Left ventricle myocardium inferior (tissue), 1 donor: ENCODE results near the gene PLD6. TPM values are rescaled to one million over a fixed set of nuclear protein-coding genes. Genes with fewer than 3 reads are reported as not detected.
A peak's percentile ranks its signal among the peaks of the same experiment; 100 is the strongest.
"Not testable (repeated sequence)": the region's sequence is repeated elsewhere in the genome, so short reads cannot be mapped to it uniquely, and the experiment has no call there.

Experiments
- DNase-seq: peaks from one replicate; pipeline ENCODE4 v3.0.0-alpha.2; 2020
- H3K27ac ChIP-seq: fragments of 200-600 bp; replicated peaks from 2 replicates; pipeline ENCODE4 v1.8.0; 2021
- H3K27me3 ChIP-seq: fragments of 200-600 bp; 2 replicates; pipeline ENCODE4 v1.8.0; 2021; ENCODE audit warnings: low read depth
- H3K36me3 ChIP-seq: fragments of 200-600 bp; 2 replicates; pipeline ENCODE4 v1.8.0; 2021
- H3K4me1 ChIP-seq: fragments of 200-600 bp; 2 replicates; pipeline ENCODE4 v1.8.0; 2021
- H3K4me3 ChIP-seq: fragments of 200-600 bp; 2 replicates; pipeline ENCODE4 v1.8.0; 2021; ENCODE audit warnings: mild to moderate bottlenecking, moderate library complexity
- H3K9me3 ChIP-seq: fragments of 200-600 bp; replicated peaks from 2 replicates; pipeline ENCODE4 v1.8.0; 2021
- CTCF ChIP-seq: fragments of 200-600 bp; IDR thresholded peaks from 2 replicates; pipeline ENCODE4 v1.8.0; 2021; ENCODE audit warnings: antibody characterized with exemption, mild to moderate bottlenecking, borderline replicate concordance
- intact Hi-C: fragments of 100-400 bp; cut with micrococcal nuclease; formaldehyde crosslinking; loops from one replicate; pipeline ENCODE4 v1.11.0; 2022
- total RNA-seq: library from RNA; stranded (reverse); fragmentation: NEBNext Ultra II Directional; extraction: Animal tissue kit (Norgen Biotek cat#: 25700); gene quantifications from one replicate; pipeline ENCODE4 v1.2.1, GENCODE V29; 2021
- donor health status: DM: no; HTN: yes; CAD: no; lungs with severe emphysema.

The PLD6 gene
- total RNA-seq, 1 donor from 2014 or later = 7.3 TPM

- H3K27ac ChIP-seq = no peak overlapping the region
- no peak for TF ChIP-seq CTCF
- no peak for DNase-seq
- H3K4me3 ChIP-seq = no peak overlapping the region
- peaks cover 18% of the 10 kb centered on the region for H3K4me1 ChIP-seq
- no peaks in the 10 kb centered on the region for H3K9me3 ChIP-seq
- H3K36me3 ChIP-seq = peaks cover 99% of the 10 kb centered on the region
- no peaks in the 10 kb centered on the region for H3K27me3 ChIP-seq
- intact Hi-C loops = no loop called here
Observed at GRCh38 chr17:17164156-17164555, 42.0 kb downstream of the PLD6 start.

- DNase-seq = peak; percentile 45
- H3K27ac ChIP-seq = peak overlapping the region; percentile 51
- H3K9me3 ChIP-seq = no peaks in the 10 kb centered on the region
- peaks cover 21% of the 10 kb centered on the region for H3K4me1 ChIP-seq
- no peak overlapping the region for H3K4me3 ChIP-seq
- H3K27me3 ChIP-seq = no peaks in the 10 kb centered on the region
- no peak for TF ChIP-seq CTCF
- intact Hi-C loops = no loop called here
- H3K36me3 ChIP-seq = peaks cover 97% of the 10 kb centered on the region
Observed at GRCh38 chr17:17161759-17162158, 44.4 kb downstream of the PLD6 start.

GRCh38 chr17:17161121-17161520, 45.0 kb downstream of the PLD6 start:
- H3K4me1 ChIP-seq = peaks cover 27% of the 10 kb centered on the region
- no peak overlapping the region for H3K4me3 ChIP-seq
- intact Hi-C loops = no loop called here
- no peak for TF ChIP-seq CTCF
- H3K36me3 ChIP-seq = peaks cover 97% of the 10 kb centered on the region
- no peaks in the 10 kb centered on the region for H3K27me3 ChIP-seq
- no peak for DNase-seq
- no peaks in the 10 kb centered on the region for H3K9me3 ChIP-seq
- peak overlapping the region; percentile 51 for H3K27ac ChIP-seq

GRCh38 chr17:17159571-17159970, 46.6 kb downstream of the PLD6 start:
- TF ChIP-seq CTCF = no peak
- no peak overlapping the region for H3K27ac ChIP-seq
- no peaks in the 10 kb centered on the region for H3K27me3 ChIP-seq
- intact Hi-C loops = no loop called here
- H3K4me3 ChIP-seq = no peak overlapping the region
- no peaks in the 10 kb centered on the region for H3K9me3 ChIP-seq
- H3K36me3 ChIP-seq = peaks cover 97% of the 10 kb centered on the region
- H3K4me1 ChIP-seq = peaks cover 35% of the 10 kb centered on the region
- no peak for DNase-seq

GRCh38 chr17:17158506-17158905, 47.6 kb downstream of the PLD6 start:
- H3K27ac ChIP-seq, H3K9me3 ChIP-seq, DNase-seq, H3K4me3 ChIP-seq, H3K27me3 ChIP-seq, intact Hi-C loops: not testable (repeated sequence)
- Histone ChIP-seq H3K4me1 (peaks cover 35% of the 10 kb centered on the region), H3K36me3 (peaks cover 99% of the 10 kb centered on the region)

- no peaks in the 10 kb centered on the region for H3K9me3 ChIP-seq
- DNase-seq = no peak
- TF ChIP-seq CTCF = no peak
- H3K4me3 ChIP-seq = no peak overlapping the region
- intact Hi-C loops = no loop called here
- H3K27me3 ChIP-seq = no peaks in the 10 kb centered on the region
- peaks cover 42% of the 10 kb centered on the region for H3K4me1 ChIP-seq
- no peak overlapping the region for H3K27ac ChIP-seq
- H3K36me3 ChIP-seq = peaks cover 96% of the 10 kb centered on the region
Observed at GRCh38 chr17:17157041-17157440, 49.1 kb downstream of the PLD6 start.
